T-cell (primary cell): ENCODE measurements around the gene RBM44. TPM values are rescaled to one million over a fixed set of nuclear protein-coding genes. Genes with fewer than 3 reads are reported as not detected.
A peak's percentile ranks its signal among the peaks of the same experiment; 100 is the strongest.

Source experiments
- ATAC-seq, 4 experiments: fragments of 200-7000 bp in 3 of 4; fragments of 150-1000 bp in 1 of 4; cut with Tn5 transposase; replicated peaks in 1 of 4; 1 replicate in 3 of 4; 2 replicates in 1 of 4; pipeline ENCODE4 v1.10.0; 2021; ENCODE audit warnings: moderate library complexity in 3 of 4, mild to moderate bottlenecking in 2 of 4, moderate number of reproducible peaks in 1 of 4
- CTCF ChIA-PET, 2 donors: fragments of 300-600 bp; sonication (Branson Sonifier 250); formaldehyde crosslinking; loops; one replicate each; lab custom pipeline; 2022; ENCODE audit warnings: antibody characterized with exemption in 2 of 2; lab: Charles Lee
- POLR2A ChIA-PET, 2 donors: fragments of 300-600 bp; sonication (Branson Sonifier 250); formaldehyde crosslinking; loops; one replicate each; lab custom pipeline; 2022; ENCODE audit warnings: antibody characterized with exemption in 2 of 2; lab: Charles Lee
- DNase-seq, 35 experiments: peaks; one replicate each; pipeline versions ENCODE4 v3.0.0 to v3.0.0-alpha.2; 2013 to 2023
- H3K27ac ChIP-seq: one replicate; pipeline ENCODE4 v1.5.1; 2013; ENCODE audit warnings: low read length
- H3K27me3 ChIP-seq, 2 experiments: replicated peaks in 1 of 2; 1 replicate in 1 of 2; 2 replicates in 1 of 2; pipeline versions ENCODE4 v1.6.1 to v1.7.0; 2013; ENCODE audit warnings: low read length in 1 of 2, mixed read lengths in 1 of 2; ENCODE audit not compliant: control insufficient read depth in 2 of 2, insufficient read depth in 2 of 2; ENCODE audit errors: extremely low read depth in 1 of 2
- H3K36me3 ChIP-seq, 2 donors: 1 replicate in 1 of 2; 2 replicates in 1 of 2; pipeline versions ENCODE4 v1.6.1 to v1.7.0; 2013; ENCODE audit warnings: low read length in 1 of 2; ENCODE audit not compliant: control insufficient read depth in 2 of 2, insufficient read depth in 1 of 2; ENCODE audit errors: extremely low read depth in 1 of 2
- H3K4me1 ChIP-seq, 2 experiments: 1 replicate in 1 of 2; 2 replicates in 1 of 2; pipeline versions ENCODE4 v1.6.1 to v1.7.0; 2013; ENCODE audit warnings: low read length in 2 of 2, mixed read lengths in 1 of 2; ENCODE audit not compliant: insufficient read depth in 2 of 2, control insufficient read depth in 1 of 2; ENCODE audit errors: extremely low read depth in 1 of 2
- H3K4me3 ChIP-seq, 2 donors: 1 replicate in 1 of 2; 2 replicates in 1 of 2; pipeline versions ENCODE4 v1.5.1 to v1.7.0; 2013; ENCODE audit warnings: mild to moderate bottlenecking in 2 of 2, low read length in 1 of 2, moderate library complexity in 1 of 2; ENCODE audit not compliant: control insufficient read depth in 1 of 2; ENCODE audit errors: extremely low read depth in 1 of 2
- H3K9me3 ChIP-seq: 2 replicates; pipeline ENCODE4 v1.7.0; 2013
- H3K27ac Mint-ChIP-seq, 2 donors: one replicate each; pipeline ENCODE4 v1.8.0; 2020 to 2021; ENCODE audit warnings: mild to moderate bottlenecking in 2 of 2, mixed read lengths in 2 of 2
- H3K27me3 Mint-ChIP-seq, 2 donors: one replicate each; pipeline ENCODE4 v1.8.0; 2021 to 2022; ENCODE audit warnings: mixed read lengths in 2 of 2
- H3K36me3 Mint-ChIP-seq: one replicate; pipeline ENCODE4 v1.8.0; 2021; ENCODE audit warnings: mixed read lengths
- H3K4me1 Mint-ChIP-seq, 3 donors: one replicate each; pipeline ENCODE4 v1.8.0; 2020 to 2022; ENCODE audit warnings: mixed read lengths in 3 of 3, mild to moderate bottlenecking in 1 of 3
- H3K4me3 Mint-ChIP-seq, 3 donors: one replicate each; pipeline ENCODE4 v1.8.0; 2020 to 2022; ENCODE audit warnings: mild to moderate bottlenecking in 3 of 3, mixed read lengths in 3 of 3, moderate library complexity in 3 of 3
- H3K9me3 Mint-ChIP-seq, 3 donors: one replicate each; pipeline ENCODE4 v1.8.0; 2020 to 2022; ENCODE audit warnings: mixed read lengths in 3 of 3
- WGBS: methylation state at CpG from one replicate; pipeline ENCODE4 v1.1.5; 2013; ENCODE audit warnings: missing lambda C conversion rate; ENCODE audit not compliant: insufficient coverage; 5-methylcytosine and 5-hydroxymethylcytosine counted together
- total RNA-seq, 35 experiments: library from RNA in 6 of 35; stranded (reverse) in 6 of 35; fragments of 120-200 nt in 1 of 35; gene quantifications; one replicate each; pipeline versions ENCODE4 v1.2.1 to v1.2.4 and lab custom pipeline; 2013 to 2026

Gene RBM44
- total RNA-seq, 5 donors from 2014 or later (not counting 1 experiment from before 2014, with no cell fraction given), result 0.53 to 2.8 (median 0.98) TPM

- H3K36me3 Mint-ChIP-seq, result no peaks in the 10 kb centered on the region
- no peaks in the 10 kb centered on the region for H3K9me3 Mint-ChIP-seq
- Histone ChIP-seq H3K4me1 (peaks cover 0 to 18% of the 10 kb centered on the region in 2 experiments), H3K9me3 (no peaks in the 10 kb centered on the region), H3K27me3 (peaks cover 2 to 67% of the 10 kb centered on the region in 2 experiments), H3K36me3 (no peaks in the 10 kb centered on the region), H3K4me3 (no peak overlapping the region), H3K27ac (no peak overlapping the region)
- H3K27ac Mint-ChIP-seq, result no peak overlapping the region
- peak overlapping the region; percentile 45 to 60 (median 51) for H3K4me3 Mint-ChIP-seq
- WGBS, result 65% methylated on average over 19 of the region's 22 CpGs
- ChIA-PET POLR2A (interaction anchor here in 1 of 2 donors (0.6 kb wide), 1 partner anchor 1494 kb away, joined by 6 read pairs; no protein-coding TSS in a partner anchor), CTCF (no interaction called here)
- peaks cover 8 to 16% (median 10%) of the 10 kb centered on the region in 3 donors for H3K4me1 Mint-ChIP-seq
- H3K27me3 Mint-ChIP-seq, result peaks cover 32 to 40% of the 10 kb centered on the region in 2 donors
- ATAC-seq, result no peak
- no peak for DNase-seq
Measured at GRCh38 chr2:237860273-237860935, 61.8 kb downstream of the RBM44 start.

GRCh38 chr2:237861875-237862527, 63.4 kb downstream of the RBM44 start:
- POLR2A ChIA-PET, result interaction anchor here in 1 of 2 donors (0.6 kb wide), 1 partner anchor 403 kb away, joined by 6 read pairs; no protein-coding TSS in a partner anchor
- H3K27ac Mint-ChIP-seq, result no peak overlapping the region
- H3K36me3 Mint-ChIP-seq, result no peaks in the 10 kb centered on the region
- Histone ChIP-seq H3K27ac (no peak overlapping the region), H3K4me3 (no peak overlapping the region), H3K9me3 (no peaks in the 10 kb centered on the region), H3K4me1 (peaks cover 0 to 18% of the 10 kb centered on the region in 2 experiments), H3K27me3 (peaks cover 0 to 67% of the 10 kb centered on the region in 2 experiments), H3K36me3 (no peaks in the 10 kb centered on the region)
- WGBS, result 99% methylated on average over 9 of the region's 11 CpGs
- CTCF ChIA-PET, result interaction anchor here in 1 of 2 donors (1.0 kb wide), 1 partner anchor 401 kb away, joined by 3 read pairs; no protein-coding TSS in a partner anchor
- peaks cover 28 to 40% of the 10 kb centered on the region in 2 donors for H3K27me3 Mint-ChIP-seq
- H3K4me3 Mint-ChIP-seq, result no peak overlapping the region
- DNase-seq, result no peak
- H3K4me1 Mint-ChIP-seq, result peaks cover 8 to 16% (median 10%) of the 10 kb centered on the region in 3 donors
- no peak for ATAC-seq
- H3K9me3 Mint-ChIP-seq, result no peaks in the 10 kb centered on the region

- no peak overlapping the region for H3K27ac Mint-ChIP-seq
Measured at GRCh38 chr2:237862528-237862895, 63.9 kb downstream of the RBM44 start.

GRCh38 chr2:237863102-237863511, 64.5 kb downstream of the RBM44 start:
- Histone ChIP-seq H3K4me1 (peaks cover 0 to 18% of the 10 kb centered on the region in 2 experiments), H3K36me3 (no peaks in the 10 kb centered on the region), H3K9me3 (no peaks in the 10 kb centered on the region), H3K27me3 (peaks cover under 1 to 61% of the 10 kb centered on the region in 2 experiments), H3K4me3 (no peak overlapping the region), H3K27ac (no peak overlapping the region)
- ATAC-seq (no peak), DNase-seq (no peak)
- H3K27ac Mint-ChIP-seq, result no peak overlapping the region
- peaks cover 8 to 16% (median 10%) of the 10 kb centered on the region in 3 donors for H3K4me1 Mint-ChIP-seq
- H3K36me3 Mint-ChIP-seq, result no peaks in the 10 kb centered on the region
- 80% methylated on average over 1 of the region's 4 CpGs for WGBS
- H3K4me3 Mint-ChIP-seq, result no peak overlapping the region
- ChIA-PET CTCF (no interaction called here), POLR2A (no interaction called here)
- H3K27me3 Mint-ChIP-seq, result peaks cover 22 to 37% of the 10 kb centered on the region in 2 donors
- H3K9me3 Mint-ChIP-seq, result no peaks in the 10 kb centered on the region

More at GRCh38 chr2:237862528-237862895, 63.9 kb downstream of the RBM44 start:
- H3K9me3 ChIP-seq, result no peaks in the 10 kb centered on the region
- no peaks in the 10 kb centered on the region for H3K36me3 ChIP-seq
- H3K4me1 Mint-ChIP-seq, result peaks cover 8 to 16% (median 10%) of the 10 kb centered on the region in 3 donors
- peaks cover 0 to 18% of the 10 kb centered on the region in 2 experiments for H3K4me1 ChIP-seq
- no peaks in the 10 kb centered on the region for H3K36me3 Mint-ChIP-seq
- WGBS, result 97% methylated on average over 3 of the region's 8 CpGs
- H3K27ac ChIP-seq, result no peak overlapping the region
- no peaks in the 10 kb centered on the region for H3K9me3 Mint-ChIP-seq
- H3K27me3 Mint-ChIP-seq, result peaks cover 26 to 40% of the 10 kb centered on the region in 2 donors
- ATAC-seq, result no peak
- POLR2A ChIA-PET, result interaction anchor here in 1 of 2 donors (0.6 kb wide), 1 partner anchor 403 kb away, joined by 6 read pairs; no protein-coding TSS in a partner anchor
- no peak overlapping the region for H3K4me3 Mint-ChIP-seq
- CTCF ChIA-PET, result no interaction called here
- no peak overlapping the region for H3K4me3 ChIP-seq
- H3K27me3 ChIP-seq, result peaks cover 0 to 66% of the 10 kb centered on the region in 2 experiments
- DNase-seq, result no peak

GRCh38 chr2:237863689-237864443, 65.3 kb downstream of the RBM44 start:
- CTCF ChIA-PET, result no interaction called here
- Histone ChIP-seq H3K27ac (no peak overlapping the region), H3K4me1 (peaks cover 0 to 13% of the 10 kb centered on the region in 2 experiments), H3K9me3 (no peaks in the 10 kb centered on the region), H3K4me3 (no peak overlapping the region), H3K36me3 (no peaks in the 10 kb centered on the region), H3K27me3 (peaks cover 2 to 57% of the 10 kb centered on the region in 2 experiments)
- ATAC-seq (no peak), DNase-seq (no peak)
- Mint-ChIP-seq H3K27me3 (peaks cover 16 to 29% of the 10 kb centered on the region in 2 donors), H3K36me3 (no peaks in the 10 kb centered on the region), H3K9me3 (no peaks in the 10 kb centered on the region), H3K27ac (no peak overlapping the region), H3K4me3 (no peak overlapping the region), H3K4me1 (peaks cover 8 to 14% (median 10%) of the 10 kb centered on the region in 3 donors)
- 85% methylated on average over 19 of the region's 22 CpGs for WGBS
- POLR2A ChIA-PET, result no interaction called here

GRCh38 chr2:237864444-237864931, 65.9 kb downstream of the RBM44 start:
- no peak overlapping the region for H3K4me3 ChIP-seq
- POLR2A ChIA-PET, result no interaction called here
- ATAC-seq (no peak), DNase-seq (no peak)
- 82% methylated on average over 4 of the region's 10 CpGs for WGBS
- H3K27ac Mint-ChIP-seq, result no peak overlapping the region
- H3K36me3 Mint-ChIP-seq, result no peaks in the 10 kb centered on the region
- H3K36me3 ChIP-seq, result no peaks in the 10 kb centered on the region
- no peak overlapping the region for H3K4me3 Mint-ChIP-seq
- CTCF ChIA-PET, result no interaction called here
- H3K4me1 Mint-ChIP-seq, result peaks cover 12 to 17% (median 15%) of the 10 kb centered on the region in 3 donors
- no peaks in the 10 kb centered on the region for H3K9me3 Mint-ChIP-seq
- H3K4me1 ChIP-seq, result peaks cover 0 to 11% of the 10 kb centered on the region in 2 experiments
- no peaks in the 10 kb centered on the region for H3K9me3 ChIP-seq
- peaks cover 18 to 29% of the 10 kb centered on the region in 2 donors for H3K27me3 Mint-ChIP-seq
- peaks cover 5 to 54% of the 10 kb centered on the region in 2 experiments for H3K27me3 ChIP-seq
- no peak overlapping the region for H3K27ac ChIP-seq
